ENCODE measurements around the gene NLGN3.

NLGN3 gene

GRCh38 chrX:71184092-71184491, 39.5 kb downstream of the NLGN3 start:
- CTCF ChIA-PET, result no interaction called here
- H3K27ac Mint-ChIP-seq, result no peak overlapping the region
- H3K9me3 Mint-ChIP-seq, result no peaks in the 10 kb centered on the region
- no peak for DNase-seq
- H3K36me3 Mint-ChIP-seq, result peaks cover 11% of the 10 kb centered on the region
- H3K4me1 Mint-ChIP-seq, result peaks cover 30% of the 10 kb centered on the region
- H3K4me3 Mint-ChIP-seq, result no peak overlapping the region
- no peaks in the 10 kb centered on the region for H3K27me3 Mint-ChIP-seq

GRCh38 chrX:71184803-71185495, 40.3 kb downstream of the NLGN3 start:
- Mint-ChIP-seq H3K9me3 (no peaks in the 10 kb centered on the region), H3K4me3 (no peak overlapping the region), H3K27ac (peak overlapping the region; percentile 42), H3K27me3 (no peaks in the 10 kb centered on the region), H3K4me1 (peaks cover 30% of the 10 kb centered on the region), H3K36me3 (peaks cover 11% of the 10 kb centered on the region)
- no peak for DNase-seq
- CTCF ChIA-PET, result no interaction called here

GRCh38 chrX:71191248-71191647, 46.6 kb downstream of the NLGN3 start:
- H3K4me3 Mint-ChIP-seq, result no peak overlapping the region
- H3K27ac Mint-ChIP-seq, result peak overlapping the region; percentile 28
- peaks cover 33% of the 10 kb centered on the region for H3K4me1 Mint-ChIP-seq
- no peaks in the 10 kb centered on the region for H3K27me3 Mint-ChIP-seq
- DNase-seq, result no peak
- no peaks in the 10 kb centered on the region for H3K9me3 Mint-ChIP-seq
- H3K36me3 Mint-ChIP-seq, result peaks cover 20% of the 10 kb centered on the region
- CTCF ChIA-PET, result no interaction called here

- Mint-ChIP-seq H3K9me3 (no peaks in the 10 kb centered on the region), H3K4me1 (peaks cover 35% of the 10 kb centered on the region), H3K4me3 (peak overlapping the region; percentile 80), H3K27ac (peak overlapping the region; percentile 91), H3K27me3 (no peaks in the 10 kb centered on the region), H3K36me3 (peaks cover 16% of the 10 kb centered on the region)
- CTCF ChIA-PET, result no interaction called here
- DNase-seq, result no peak
Observed at GRCh38 chrX:71195964-71196649, 51.5 kb downstream of the NLGN3 start.

GRCh38 chrX:71198066-71198465, 53.4 kb downstream of the NLGN3 start:
- CTCF ChIA-PET, result interaction anchor here (0.8 kb wide), 1 partner anchor 53 kb away, joined by 3 read pairs; no protein-coding TSS in a partner anchor
- H3K27me3 Mint-ChIP-seq, result no peaks in the 10 kb centered on the region
- peaks cover 25% of the 10 kb centered on the region for H3K4me1 Mint-ChIP-seq
- no peaks in the 10 kb centered on the region for H3K9me3 Mint-ChIP-seq
- H3K27ac Mint-ChIP-seq, result peak overlapping the region; percentile 81
- peak overlapping the region; percentile 86 for H3K4me3 Mint-ChIP-seq
- no peak for DNase-seq
- H3K36me3 Mint-ChIP-seq, result peaks cover 8% of the 10 kb centered on the region

GRCh38 chrX:71199252-71200008, 54.8 kb downstream of the NLGN3 start:
- CTCF ChIA-PET, result no interaction called here
- Mint-ChIP-seq H3K36me3 (peaks cover 8% of the 10 kb centered on the region), H3K27ac (peak overlapping the region; percentile 68), H3K27me3 (no peaks in the 10 kb centered on the region), H3K9me3 (no peaks in the 10 kb centered on the region), H3K4me1 (peaks cover 20% of the 10 kb centered on the region), H3K4me3 (peak overlapping the region; percentile 4)
- no peak for DNase-seq

- Mint-ChIP-seq H3K27me3 (peaks cover 16% of the 10 kb centered on the region), H3K4me1 (no peaks in the 10 kb centered on the region), H3K27ac (no peak overlapping the region), H3K4me3 (no peak overlapping the region), H3K36me3 (no peaks in the 10 kb centered on the region), H3K9me3 (no peaks in the 10 kb centered on the region)
- DNase-seq, result no peak
- CTCF ChIA-PET, result no interaction called here
Observed at GRCh38 chrX:71210816-71211215, 66.2 kb downstream of the NLGN3 start.

- Mint-ChIP-seq H3K4me1 (peaks cover 4% of the 10 kb centered on the region), H3K4me3 (no peak overlapping the region), H3K27me3 (peaks cover 16% of the 10 kb centered on the region), H3K36me3 (no peaks in the 10 kb centered on the region), H3K9me3 (no peaks in the 10 kb centered on the region), H3K27ac (no peak overlapping the region)
- no peak for DNase-seq
- CTCF ChIA-PET, result no interaction called here
Observed at GRCh38 chrX:71212536-71212935, 67.9 kb downstream of the NLGN3 start.

GRCh38 chrX:71214152-71214551, 69.5 kb downstream of the NLGN3 start:
- DNase-seq, result no peak
- Mint-ChIP-seq H3K27ac (no peak overlapping the region), H3K4me1 (peaks cover 4% of the 10 kb centered on the region), H3K27me3 (peaks cover 14% of the 10 kb centered on the region), H3K4me3 (no peak overlapping the region), H3K36me3 (no peaks in the 10 kb centered on the region), H3K9me3 (no peaks in the 10 kb centered on the region)
- CTCF ChIA-PET, result no interaction called here

- Mint-ChIP-seq H3K36me3 (no peaks in the 10 kb centered on the region), H3K4me1 (peaks cover 4% of the 10 kb centered on the region), H3K27ac (no peak overlapping the region), H3K27me3 (peaks cover 11% of the 10 kb centered on the region), H3K4me3 (no peak overlapping the region), H3K9me3 (no peaks in the 10 kb centered on the region)
- CTCF ChIA-PET, result no interaction called here
- no peak for DNase-seq
Observed at GRCh38 chrX:71214604-71215337, 70.1 kb downstream of the NLGN3 start.

- DNase-seq, result no peak
- H3K4me3 Mint-ChIP-seq, result no peak overlapping the region
- H3K27ac Mint-ChIP-seq, result no peak overlapping the region
- H3K4me1 Mint-ChIP-seq, result peaks cover 4% of the 10 kb centered on the region
- peaks cover 11% of the 10 kb centered on the region for H3K27me3 Mint-ChIP-seq
- H3K36me3 Mint-ChIP-seq, result no peaks in the 10 kb centered on the region
- CTCF ChIA-PET, result interaction anchor here (1.5 kb wide), 1 partner anchor 10 kb away, joined by 3 read pairs; no protein-coding TSS in a partner anchor
- H3K9me3 Mint-ChIP-seq, result no peaks in the 10 kb centered on the region
Observed at GRCh38 chrX:71215338-71215912, 70.8 kb downstream of the NLGN3 start.

- CTCF ChIA-PET, result interaction anchor here (1.5 kb wide), 1 partner anchor 9 kb away, joined by 3 read pairs; no protein-coding TSS in a partner anchor
- H3K27ac Mint-ChIP-seq, result no peak overlapping the region
Observed at GRCh38 chrX:71216485-71216884, 71.8 kb downstream of the NLGN3 start.

GRCh38 chrX:71217298-71217697, 72.7 kb downstream of the NLGN3 start:
- H3K27me3 Mint-ChIP-seq, result peaks cover 10% of the 10 kb centered on the region
- no peak for DNase-seq
- CTCF ChIA-PET, result no interaction called here
- no peaks in the 10 kb centered on the region for H3K36me3 Mint-ChIP-seq
- no peak overlapping the region for H3K4me3 Mint-ChIP-seq
- no peak overlapping the region for H3K27ac Mint-ChIP-seq
- H3K9me3 Mint-ChIP-seq, result no peaks in the 10 kb centered on the region
- H3K4me1 Mint-ChIP-seq, result peaks cover 4% of the 10 kb centered on the region

More at GRCh38 chrX:71216485-71216884, 71.8 kb downstream of the NLGN3 start:
- no peak overlapping the region for H3K4me3 Mint-ChIP-seq
- DNase-seq, result no peak
- peaks cover 4% of the 10 kb centered on the region for H3K4me1 Mint-ChIP-seq
- no peaks in the 10 kb centered on the region for H3K9me3 Mint-ChIP-seq
- H3K36me3 Mint-ChIP-seq, result no peaks in the 10 kb centered on the region
- H3K27me3 Mint-ChIP-seq, result peaks cover 11% of the 10 kb centered on the region

Data from activated naive CD4-positive, alpha-beta T cell treated with anti-CD3 and anti-CD28 coated beads, Interleukin-2, amount 10 ng/mL, durations not matched to agents 7 days and 5 days (primary cell).